Measurements from ENCODE around the gene DIAPH2.
"Not testable (repeated sequence)": the region's sequence is repeated elsewhere in the genome, so short reads cannot be mapped to it uniquely, and the experiment has no call there.

The DIAPH2 gene

DNA sequence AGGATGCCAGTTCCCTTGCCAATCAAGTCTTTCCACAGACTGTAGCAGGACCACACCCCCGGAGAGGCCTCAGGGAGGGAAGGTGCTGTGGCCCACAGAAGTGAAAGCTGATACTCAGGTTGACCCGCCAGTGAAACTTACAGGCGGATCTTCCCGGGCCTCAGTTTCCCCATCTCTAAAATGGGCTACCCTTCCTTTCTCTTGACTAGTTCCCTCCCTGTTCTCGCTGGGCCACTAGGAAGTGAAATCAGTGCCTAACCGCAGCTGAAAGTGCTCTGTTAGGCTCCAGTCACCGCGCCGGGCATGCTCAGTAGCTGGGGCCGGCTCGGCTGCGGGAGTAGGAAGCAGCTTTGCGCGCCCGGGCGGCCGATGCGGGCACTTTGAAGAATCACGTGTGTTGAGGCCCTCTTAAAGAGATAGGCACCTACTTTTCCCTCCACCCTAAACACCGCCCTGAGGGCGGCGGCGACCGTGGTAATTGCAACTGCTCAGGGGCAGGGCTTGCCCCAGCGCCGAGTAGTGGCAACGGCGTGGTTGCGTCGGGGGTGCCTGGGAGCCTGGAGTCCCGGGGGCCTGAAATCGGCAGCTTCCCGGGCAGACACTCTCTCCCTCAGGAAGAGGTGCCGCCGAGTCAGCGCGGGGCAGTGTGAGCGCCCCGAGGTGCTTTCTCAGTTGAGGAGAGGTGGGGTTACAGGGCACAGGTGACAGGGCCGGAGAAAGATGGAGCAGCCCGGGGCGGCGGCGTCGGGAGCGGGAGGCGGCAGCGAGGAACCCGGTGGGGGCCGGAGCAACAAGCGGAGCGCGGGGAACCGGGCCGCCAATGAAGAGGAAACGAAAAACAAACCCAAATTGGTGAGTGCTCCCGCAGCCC, at the start of gene DIAPH2:
TSS of gene DIAPH2 (plus strand) at position 504 of the 871 bp plus-strand sequence.
- peak; percentile 40 for DNase-seq (ENCODE audit: low spot score)

DNA sequence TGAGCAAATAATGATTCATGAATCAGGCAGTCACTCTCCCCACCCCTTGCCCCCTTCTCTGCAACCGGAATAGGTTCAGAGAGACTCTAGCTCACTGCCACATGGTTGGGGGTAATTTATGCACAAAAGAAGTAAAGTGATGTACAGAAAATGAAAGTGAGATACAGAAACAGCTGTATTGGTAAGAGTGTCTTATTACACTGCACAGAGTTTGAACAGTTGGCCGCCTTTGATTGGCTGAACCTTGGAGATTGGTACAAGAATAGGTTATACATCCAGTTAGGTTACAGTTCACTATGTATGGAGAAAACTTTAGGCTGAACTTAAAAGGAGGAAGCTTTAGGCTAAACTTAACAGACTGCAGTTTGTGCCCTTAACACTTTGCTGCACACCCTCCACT, 34.6 kb upstream of the DIAPH2 start:
- DNase-seq (ENCODE audit: low spot score): no peak

- no peak for DNase-seq (ENCODE audit: low spot score)
Observed at GRCh38 chrX:96655947-96656623, 28.6 kb upstream of the DIAPH2 start.

DNA sequence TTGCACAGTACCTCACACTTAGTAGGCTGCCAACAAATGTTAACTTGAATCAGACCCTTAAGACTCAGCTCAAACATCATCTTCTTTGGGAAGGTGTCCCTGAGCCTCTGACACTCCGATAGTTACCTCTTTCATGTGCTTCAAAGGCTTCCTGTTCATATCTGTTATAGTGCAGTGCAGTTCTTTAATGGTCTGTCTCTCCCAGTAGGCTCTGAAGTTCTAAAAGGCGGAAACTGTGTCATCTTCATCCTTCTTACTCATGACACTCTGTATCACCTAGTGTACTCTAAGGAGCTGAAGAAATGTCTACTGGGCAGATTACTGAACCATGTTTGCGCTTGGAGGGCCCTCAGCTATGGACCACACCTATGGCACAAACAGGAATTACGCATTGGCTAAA, 2.1 kb upstream of the DIAPH2 start:
- DNase-seq (ENCODE audit: low spot score): no peak

DNA sequence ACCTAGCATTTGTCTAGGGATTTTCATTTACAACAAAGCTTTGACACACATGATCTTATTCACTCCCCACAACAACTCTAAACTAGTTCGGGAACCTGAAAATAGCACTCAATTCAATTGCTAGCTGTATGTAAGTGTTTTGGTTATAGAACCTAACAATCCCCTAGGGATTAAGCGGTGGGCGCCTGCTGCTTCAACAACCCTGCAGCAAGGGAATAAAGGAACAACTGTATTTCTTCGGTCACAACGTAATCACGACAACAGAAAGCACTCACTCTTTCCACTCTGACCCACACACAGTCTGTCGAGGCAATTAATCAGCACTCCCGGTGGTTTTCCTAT, 674 bp upstream of the DIAPH2 start:
- no peak for DNase-seq (ENCODE audit: low spot score)

- DNase-seq (ENCODE audit: low spot score): peak; percentile 47
Observed at GRCh38 chrX:96685210-96686099, 813 bp downstream of the DIAPH2 start.

DNA sequence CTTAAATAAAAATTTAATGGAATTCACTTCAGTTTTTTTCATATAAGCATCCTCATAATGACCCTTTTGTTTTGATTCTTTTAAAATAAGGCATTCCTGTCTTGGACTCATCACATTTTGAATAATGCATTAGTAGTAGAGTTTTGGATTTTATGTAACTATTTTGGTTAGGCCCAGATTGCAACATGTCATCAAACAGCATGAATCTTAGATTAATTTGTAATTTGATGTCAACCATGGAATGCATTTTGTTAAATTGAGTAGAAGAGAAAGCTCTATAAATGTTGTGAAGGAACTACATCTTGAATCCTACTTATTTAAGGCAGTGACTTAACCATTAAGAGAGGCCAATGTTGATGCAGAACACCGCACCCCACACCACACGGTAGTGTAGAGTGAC, 3.1 kb downstream of the DIAPH2 start:
- no peak for DNase-seq (ENCODE audit: low spot score)

DNA sequence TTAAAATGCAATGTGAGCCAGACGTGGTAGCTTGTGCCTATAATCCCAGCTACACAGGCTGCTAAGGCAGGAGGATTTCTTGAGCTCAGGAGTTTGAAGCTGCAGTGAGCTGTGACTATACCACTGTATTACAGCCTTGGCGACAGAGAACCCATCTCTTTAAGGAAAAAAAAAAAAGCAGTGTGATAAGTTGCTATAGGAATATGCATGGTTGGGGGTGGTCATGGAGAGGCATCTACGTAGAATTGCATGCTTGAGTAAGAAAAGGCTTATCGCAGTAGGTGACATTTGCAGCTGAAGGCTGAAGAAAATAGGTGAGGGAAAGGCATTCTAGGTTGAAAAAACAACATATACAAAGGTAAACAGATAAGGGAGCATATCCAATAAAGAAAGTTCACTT, 4.1 kb downstream of the DIAPH2 start:
- no peak for DNase-seq (ENCODE audit: low spot score)

DNA sequence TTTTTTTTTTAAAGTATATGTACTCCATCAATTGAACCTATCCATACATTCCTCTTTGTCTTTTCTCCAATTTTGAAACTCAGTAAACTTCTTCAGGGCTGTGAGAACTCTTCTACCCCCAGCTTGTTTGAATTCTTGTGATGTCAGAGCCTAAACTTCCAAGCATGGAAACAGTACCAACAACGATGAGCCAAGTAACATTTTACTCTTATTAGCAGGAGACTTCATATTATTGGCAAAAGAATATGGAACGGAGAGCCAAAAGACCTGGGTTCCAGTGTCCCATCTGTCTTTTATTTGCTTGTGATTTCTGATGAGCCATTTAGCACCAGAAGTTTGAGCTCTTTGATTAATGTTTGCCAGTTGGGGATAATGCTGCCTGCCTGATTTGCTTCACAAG, 5.3 kb downstream of the DIAPH2 start:
- DNase-seq (ENCODE audit: low spot score): no peak

DNA sequence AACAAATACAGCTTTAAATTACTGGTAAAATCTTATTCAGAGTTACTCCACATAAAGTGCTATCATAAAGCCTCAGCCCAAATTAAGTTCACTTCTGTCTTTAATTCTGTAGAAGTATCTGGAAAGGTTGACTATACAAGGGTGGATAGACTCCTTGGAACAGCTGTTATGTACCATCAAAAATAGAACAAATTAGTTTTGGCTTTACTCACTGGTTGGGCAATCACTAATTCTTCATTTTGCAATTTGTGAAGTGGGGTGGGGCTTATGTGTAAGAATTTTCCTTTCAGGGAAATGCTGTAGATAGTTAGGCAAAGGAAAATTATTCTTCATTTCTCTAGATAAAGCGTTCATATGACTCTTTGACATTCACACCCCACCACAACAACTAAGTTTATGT, 7.8 kb downstream of the DIAPH2 start:
- DNase-seq (ENCODE audit: low spot score): no peak

DNA sequence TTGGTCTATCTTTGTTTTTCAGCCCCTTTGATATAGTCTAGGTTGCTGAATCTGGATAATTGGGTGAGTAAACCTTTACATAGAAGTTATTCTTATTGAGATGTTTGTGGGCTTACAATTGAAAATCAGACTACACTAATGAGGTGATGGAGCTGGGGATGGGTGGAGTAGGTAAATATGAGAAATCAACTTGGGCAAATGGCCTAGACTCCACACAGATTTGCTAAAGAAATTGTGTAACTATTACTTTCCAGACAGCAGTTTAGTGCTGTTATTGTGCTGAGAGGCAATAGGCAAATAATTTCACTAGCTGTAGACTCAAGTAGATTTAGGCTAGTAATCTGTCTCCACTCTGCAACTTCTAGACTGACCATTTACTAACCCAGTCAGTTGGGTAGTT, 8.2 kb downstream of the DIAPH2 start:
- no peak for DNase-seq (ENCODE audit: low spot score)

- DNase-seq (ENCODE audit: low spot score): no peak
Observed at GRCh38 chrX:96693407-96693806, 8.8 kb downstream of the DIAPH2 start.

DNA sequence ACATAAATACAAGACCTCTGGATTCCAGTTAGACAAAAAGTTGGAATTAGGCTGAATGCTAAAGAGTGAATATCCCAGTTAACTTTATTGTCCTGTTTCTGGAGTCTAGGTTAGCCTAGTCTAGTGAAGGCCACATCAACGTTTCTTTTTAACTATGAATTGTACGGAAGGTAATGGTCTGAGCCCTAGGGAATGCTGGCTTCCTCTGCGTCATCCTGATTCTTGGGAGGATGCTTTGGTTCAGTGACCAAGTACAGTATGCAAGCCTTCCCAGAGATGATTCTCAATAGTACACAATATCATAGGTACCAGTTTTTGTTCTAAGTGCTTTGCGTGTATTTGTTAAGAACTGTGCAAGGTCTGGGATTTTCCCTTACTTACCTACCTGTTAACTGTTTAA, 11.8 kb downstream of the DIAPH2 start:
- DNase-seq (ENCODE audit: low spot score): no peak

- DNase-seq (ENCODE audit: low spot score): no peak
Observed at GRCh38 chrX:96700625-96701024, 16.0 kb downstream of the DIAPH2 start.

DNA sequence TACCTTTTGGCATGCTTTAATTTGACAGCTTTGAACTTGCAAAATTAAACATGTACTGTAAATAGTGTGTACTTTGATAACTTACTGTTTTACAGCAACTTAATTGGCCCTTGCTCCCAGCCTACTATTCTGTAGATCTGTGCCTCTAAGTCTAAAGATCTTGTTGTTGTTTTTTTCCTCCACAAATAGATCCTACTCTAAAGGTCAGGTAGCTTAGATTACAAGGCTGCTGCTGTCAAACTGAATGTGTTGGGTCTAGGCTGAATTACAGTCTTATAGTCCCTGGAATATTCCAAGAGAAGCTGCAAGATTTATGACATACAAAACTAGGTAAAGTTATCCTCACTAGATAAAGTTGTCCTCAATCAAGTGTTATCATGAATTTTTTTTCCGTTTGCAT, 18.7 kb downstream of the DIAPH2 start:
- no peak for DNase-seq (ENCODE audit: low spot score)

- DNase-seq (ENCODE audit: low spot score): no peak
Observed at GRCh38 chrX:96703816-96704215, 19.2 kb downstream of the DIAPH2 start.

- DNase-seq (ENCODE audit: low spot score): no peak
Observed at GRCh38 chrX:96704629-96705028, 20.0 kb downstream of the DIAPH2 start.

- no peak for DNase-seq (ENCODE audit: low spot score)
Observed at GRCh38 chrX:96705905-96706304, 21.3 kb downstream of the DIAPH2 start.

DNA sequence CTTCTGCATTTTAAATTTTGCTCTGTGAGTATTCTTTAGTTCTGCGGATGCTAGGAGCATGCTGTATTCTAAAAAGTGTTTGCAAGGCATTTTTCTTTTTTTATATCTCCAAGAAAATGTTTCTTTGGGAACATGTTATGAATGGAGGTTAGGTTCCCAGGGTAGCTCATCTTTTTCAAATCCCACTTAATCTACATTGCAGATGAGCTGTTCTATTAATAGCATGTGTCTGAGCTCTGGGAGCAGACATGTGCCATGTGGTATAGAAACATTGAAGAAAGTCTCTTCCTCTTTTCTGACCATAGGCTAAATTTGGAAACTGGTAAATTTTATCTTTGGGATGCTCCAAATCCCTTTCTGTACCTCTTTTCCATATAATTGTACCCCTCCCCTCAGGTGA, 23.2 kb downstream of the DIAPH2 start:
- no peak for DNase-seq (ENCODE audit: low spot score)

DNA sequence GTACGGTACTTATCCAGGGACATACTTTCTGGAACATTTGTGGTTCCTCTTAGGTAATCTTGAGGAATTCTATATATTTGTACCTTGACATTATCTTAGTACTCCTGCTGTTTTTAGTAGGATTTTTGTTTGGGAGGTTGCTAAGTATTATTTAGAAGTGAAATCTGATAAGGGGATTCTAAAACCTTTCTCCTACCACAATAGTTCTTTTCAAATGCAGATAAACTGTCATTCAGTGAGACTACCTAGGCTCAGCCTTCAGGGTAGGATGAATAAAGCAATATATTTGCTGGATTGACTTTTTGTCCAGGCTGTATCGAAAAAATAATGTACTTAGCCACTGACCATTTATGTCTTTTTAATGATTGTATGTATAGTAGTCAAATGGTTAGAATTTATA, 25.4 kb downstream of the DIAPH2 start:
- no peak for DNase-seq (ENCODE audit: low spot score)

GRCh38 chrX:96713303-96713702, 28.7 kb downstream of the DIAPH2 start:
- no peak for DNase-seq (ENCODE audit: low spot score)

- DNase-seq (ENCODE audit: low spot score): not testable (repeated sequence)
Observed at GRCh38 chrX:96714393-96714792, 29.8 kb downstream of the DIAPH2 start.

DNA sequence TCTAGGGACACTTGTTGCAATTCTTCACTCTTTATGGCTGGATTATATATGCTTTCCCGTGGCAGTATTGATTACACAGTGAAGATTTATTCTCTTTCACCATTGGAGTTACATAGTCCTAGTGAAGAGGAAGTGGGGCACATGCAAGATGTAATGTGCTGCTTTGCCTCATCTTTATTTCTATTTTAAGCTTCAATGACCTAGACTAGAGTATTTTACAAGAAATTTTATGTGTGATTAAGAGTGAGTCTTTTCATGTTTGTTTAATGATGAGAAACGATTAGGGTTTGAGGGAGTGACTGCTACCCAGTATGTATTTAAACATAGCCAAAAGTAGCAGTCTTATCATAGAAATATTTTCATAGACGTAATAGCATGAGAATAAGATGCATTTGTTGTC, 30.8 kb downstream of the DIAPH2 start:
- DNase-seq (ENCODE audit: low spot score): no peak
